Gastrocnemius medialis (tissue), 4 donors: ENCODE data around the gene PSMC5. TPM values are rescaled to one million over a fixed set of nuclear protein-coding genes. Genes with fewer than 3 reads are reported as not detected.

Source experiments
- ATAC-seq, 2 donors: fragments of 150-250 bp; one replicate each; pipeline ENCODE4 v1.9.1; 2016
- DNase-seq, 2 donors: peaks; one replicate each; pipeline ENCODE4 v3.0.0-alpha.2; 2019
- H3K27ac ChIP-seq, 4 donors: fragments of 200-600 bp; sonication (generic); 1 replicate in 1 of 4; 2 replicates in 3 of 4; pipeline ENCODE4 v1.5.1; 2016 to 2018; ENCODE audit warnings: mild to moderate bottlenecking in 2 of 4, moderate library complexity in 1 of 4
- H3K27me3 ChIP-seq, 3 donors: fragments of 200-600 bp; sonication (generic) in 2 of 3; 1 replicate in 1 of 3; 2 replicates in 2 of 3; pipeline versions ENCODE4 v1.5.1 to v1.6.0; 2016 to 2019; ENCODE audit warnings: mild to moderate bottlenecking in 1 of 3, moderate library complexity in 1 of 3
- H3K36me3 ChIP-seq, 2 donors: fragments of 200-600 bp; sonication (generic) in 1 of 2; one replicate each; pipeline ENCODE4 v1.5.1; 2017 to 2018
- H3K4me1 ChIP-seq, 2 donors: fragments of 200-600 bp; sonication (generic) in 1 of 2; one replicate each; pipeline ENCODE4 v1.5.1; 2016 to 2017; ENCODE audit warnings: mild to moderate bottlenecking in 2 of 2
- H3K4me3 ChIP-seq, 4 donors: fragments of 200-600 bp; sonication (generic) in 3 of 4; 1 replicate in 1 of 4; 2 replicates in 3 of 4; pipeline ENCODE4 v1.5.1; 2016 to 2019; ENCODE audit warnings: mild to moderate bottlenecking in 2 of 4
- H3K9me3 ChIP-seq, 3 donors: fragments of 200-600 bp; sonication (generic) in 2 of 3; 1 replicate in 1 of 3; 2 replicates in 2 of 3; pipeline ENCODE4 v1.5.1; 2016 to 2019
- POLR2A ChIP-seq, 2 donors: fragments of 450-650 bp; IDR thresholded peaks; one replicate each; pipeline ENCODE4 v1.6.1; 2017; ENCODE audit warnings: antibody characterized with exemption in 2 of 2, mild to moderate bottlenecking in 2 of 2, moderate library complexity in 2 of 2
- in situ Hi-C, 4 donors: fragments of 200-750 bp; cut with MboI; loops; one replicate each; pipeline versions ENCODE4 v1.15.0 to v1.8.0; 2017; ENCODE audit warnings: low sequenced_read_pairs in 4 of 4
- intact Hi-C: fragments of 100-400 bp; cut with DNase I; formaldehyde crosslinking; loops from one replicate; pipeline ENCODE4 v1.15.1; 2023; ENCODE audit warnings: low total_unique reads
- total RNA-seq, 4 donors: library from RNA; depleted of rRNA; stranded (reverse); fragments of >200 nt; gene quantifications; one replicate each; pipeline versions ENCODE4 v1.1.0 to v1.2.3, GENCODE V29; 2016
- TF ChIP-seq, protein P1 (sequence below), 5 experiments: fragments of 450-650 bp in 3 of 5; fragments of 200-600 bp in 2 of 5; sonication (generic) in 2 of 5; IDR thresholded peaks in 4 of 5; conservative IDR thresholded peaks in 1 of 5; 1 replicate in 4 of 5; 2 replicates in 1 of 5; pipeline ENCODE4 v1.5.1; 2016 to 2019; ENCODE audit warnings: antibody characterized with exemption in 5 of 5, mild to moderate bottlenecking in 3 of 5, moderate library complexity in 3 of 5

PSMC5 gene
- total RNA-seq, 4 donors from 2014 or later, result 103 to 153 (median 123) TPM

DNA sequence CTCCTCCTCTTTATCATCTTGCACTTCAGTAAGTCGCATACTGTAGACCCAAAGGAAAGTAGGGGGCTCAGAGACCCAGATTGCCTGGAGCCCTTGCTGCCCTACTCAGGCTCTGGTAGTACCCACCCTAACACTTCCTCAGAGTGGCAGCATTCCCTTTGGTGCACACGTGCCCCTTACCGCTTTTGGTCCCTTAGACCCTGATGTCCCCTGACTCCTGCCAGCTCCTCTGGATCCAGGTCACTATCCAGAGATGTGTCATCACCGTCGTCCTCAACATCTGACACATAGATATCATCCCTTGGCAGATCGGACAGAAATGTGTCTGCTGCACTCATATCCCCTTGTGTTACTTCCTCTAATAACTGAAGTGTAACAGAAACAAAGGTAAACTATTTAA, 5.4 kb upstream of the PSMC5 start:
- intact Hi-C loops (loop anchor here (10.0 kb wide), 1 partner anchor 683 kb away; the partner anchor contains the start of genes CEP95 and DDX5), in situ Hi-C loops (no loop called here)
- Histone ChIP-seq H3K9me3 (no peaks in the 10 kb centered on the region), H3K4me3 (no peak overlapping the region), H3K27me3 (no peaks in the 10 kb centered on the region), H3K36me3 (peaks cover 5 to 91% of the 10 kb centered on the region in 2 donors), H3K4me1 (peaks cover 13 to 16% of the 10 kb centered on the region in 2 donors), H3K27ac (peak overlapping the region; percentile 41 to 76 (median 54))
- TF ChIP-seq, protein P1, sequence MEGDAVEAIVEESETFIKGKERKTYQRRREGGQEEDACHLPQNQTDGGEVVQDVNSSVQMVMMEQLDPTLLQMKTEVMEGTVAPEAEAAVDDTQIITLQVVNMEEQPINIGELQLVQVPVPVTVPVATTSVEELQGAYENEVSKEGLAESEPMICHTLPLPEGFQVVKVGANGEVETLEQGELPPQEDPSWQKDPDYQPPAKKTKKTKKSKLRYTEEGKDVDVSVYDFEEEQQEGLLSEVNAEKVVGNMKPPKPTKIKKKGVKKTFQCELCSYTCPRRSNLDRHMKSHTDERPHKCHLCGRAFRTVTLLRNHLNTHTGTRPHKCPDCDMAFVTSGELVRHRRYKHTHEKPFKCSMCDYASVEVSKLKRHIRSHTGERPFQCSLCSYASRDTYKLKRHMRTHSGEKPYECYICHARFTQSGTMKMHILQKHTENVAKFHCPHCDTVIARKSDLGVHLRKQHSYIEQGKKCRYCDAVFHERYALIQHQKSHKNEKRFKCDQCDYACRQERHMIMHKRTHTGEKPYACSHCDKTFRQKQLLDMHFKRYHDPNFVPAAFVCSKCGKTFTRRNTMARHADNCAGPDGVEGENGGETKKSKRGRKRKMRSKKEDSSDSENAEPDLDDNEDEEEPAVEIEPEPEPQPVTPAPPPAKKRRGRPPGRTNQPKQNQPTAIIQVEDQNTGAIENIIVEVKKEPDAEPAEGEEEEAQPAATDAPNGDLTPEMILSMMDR (IDR thresholded peaks at IDR 0.05 in 4 of 5, conservative IDR thresholded peaks at IDR 0.05 in 1 of 5), result no peak
- no peak for TF ChIP-seq POLR2A (IDR thresholded peaks at IDR 0.05)
- ATAC-seq, result peak; percentile 56 to 79
- peak in 1 of 2 donors; percentile 52 for DNase-seq

DNA sequence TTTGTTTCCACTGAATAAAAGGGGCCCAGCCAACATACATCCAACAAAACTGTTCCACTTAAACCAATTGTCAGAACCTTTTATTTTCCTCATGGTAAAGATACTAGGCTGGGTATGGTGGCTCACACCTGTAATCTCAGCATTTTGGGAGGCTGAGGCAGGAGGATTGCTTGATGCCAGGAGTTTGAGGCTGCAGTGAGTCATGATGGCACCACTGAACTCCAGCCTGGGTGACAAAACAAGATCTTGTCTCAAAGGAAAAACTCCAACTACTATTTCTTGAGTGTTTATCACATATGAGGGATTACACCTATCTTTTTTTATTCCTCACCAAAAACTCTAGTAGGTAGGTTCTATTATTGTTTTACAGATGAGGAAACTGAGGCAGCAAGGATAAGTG, 4.7 kb upstream of the PSMC5 start:
- in situ Hi-C loops (no loop called here), intact Hi-C loops (loop anchor here (10.0 kb wide), 1 partner anchor 682 kb away; the partner anchor contains the start of genes CEP95 and DDX5)
- no peak for TF ChIP-seq POLR2A (IDR thresholded peaks at IDR 0.05)
- TF ChIP-seq, protein P1 (IDR thresholded peaks at IDR 0.05 in 4 of 5, conservative IDR thresholded peaks at IDR 0.05 in 1 of 5), result no peak
- Histone ChIP-seq H3K4me1 (peaks cover 13 to 16% of the 10 kb centered on the region in 2 donors), H3K27me3 (no peaks in the 10 kb centered on the region), H3K27ac (peak overlapping the region; percentile 41 to 76 (median 54)), H3K36me3 (peaks cover 5 to 84% of the 10 kb centered on the region in 2 donors), H3K9me3 (no peaks in the 10 kb centered on the region), H3K4me3 (no peak overlapping the region)
- no peak for ATAC-seq
- no peak for DNase-seq

DNA sequence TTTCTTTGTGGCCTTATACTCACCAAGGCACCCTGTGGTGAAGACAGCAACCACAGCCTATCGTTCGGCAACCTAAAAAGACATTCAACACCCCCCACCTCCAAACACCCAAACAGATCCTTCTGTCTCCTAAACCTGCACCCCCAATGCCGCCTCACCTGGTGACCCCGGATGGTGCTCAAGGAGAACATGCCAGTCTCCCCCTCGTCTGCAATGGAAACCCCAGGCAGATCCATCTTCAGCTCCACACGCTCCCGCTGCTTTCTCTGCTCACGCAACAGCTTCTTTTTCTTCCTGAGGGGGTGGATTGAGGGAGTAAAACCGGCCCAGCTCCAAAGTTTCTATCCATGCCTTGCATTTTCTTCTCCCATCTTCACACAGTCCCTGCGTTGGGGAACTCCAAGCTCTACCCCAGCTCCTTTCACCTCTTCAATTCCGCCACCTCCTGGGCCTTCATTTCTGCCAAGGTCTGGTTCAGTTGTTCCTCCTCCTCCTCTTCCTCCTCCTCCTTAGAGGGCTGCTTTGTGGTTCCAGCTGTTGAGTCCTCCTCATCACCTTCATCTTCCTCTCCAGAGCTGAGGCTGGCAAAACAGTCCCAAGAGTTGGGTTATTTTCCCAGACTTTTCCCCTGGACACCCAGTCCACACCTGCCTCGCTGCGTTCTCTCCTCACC, 3.4 kb upstream of the PSMC5 start:
- no peaks in the 10 kb centered on the region for H3K27me3 ChIP-seq
- H3K4me3 ChIP-seq, result no peak overlapping the region
- H3K36me3 ChIP-seq, result peaks cover 5 to 71% of the 10 kb centered on the region in 2 donors
- DNase-seq, result no peak
- no peak overlapping the region for H3K27ac ChIP-seq
- H3K9me3 ChIP-seq, result no peaks in the 10 kb centered on the region
- in situ Hi-C loops (no loop called here), intact Hi-C loops (loop anchor here (10.0 kb wide), 1 partner anchor 681 kb away; the partner anchor contains the start of genes CEP95 and DDX5)
- TF ChIP-seq, protein P1 (IDR thresholded peaks at IDR 0.05 in 4 of 5, conservative IDR thresholded peaks at IDR 0.05 in 1 of 5), result no peak
- no peak for TF ChIP-seq POLR2A (IDR thresholded peaks at IDR 0.05)
- H3K4me1 ChIP-seq, result peaks cover 24 to 25% of the 10 kb centered on the region in 2 donors
- no peak for ATAC-seq

DNA sequence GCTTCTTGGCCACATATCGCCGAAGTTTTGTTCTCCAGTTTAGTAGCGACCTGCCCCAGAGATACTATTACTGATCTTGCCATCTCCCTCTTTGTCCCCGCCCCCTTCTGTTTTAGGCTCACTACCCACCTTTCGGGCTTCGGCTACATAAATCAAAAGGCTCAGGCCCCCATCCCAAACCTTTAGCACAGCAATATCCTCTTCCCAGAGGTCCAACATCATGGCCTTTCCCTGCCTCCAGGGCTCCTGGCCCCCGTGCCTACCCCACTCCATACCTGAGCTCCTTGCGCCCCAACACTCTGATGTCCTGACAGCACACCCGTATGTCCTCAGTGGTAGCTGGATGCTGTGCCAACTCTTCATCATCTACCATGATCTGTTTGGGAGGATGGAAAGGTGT, 2.9 kb upstream of the PSMC5 start:
- ATAC-seq (no peak), DNase-seq (no peak)
- intact Hi-C loops (loop anchor here (10.0 kb wide), 1 partner anchor 680 kb away; the partner anchor contains the start of genes CEP95 and DDX5), in situ Hi-C loops (no loop called here)
- Histone ChIP-seq H3K9me3 (no peaks in the 10 kb centered on the region), H3K36me3 (peaks cover 5 to 70% of the 10 kb centered on the region in 2 donors), H3K4me3 (no peak overlapping the region), H3K27me3 (no peaks in the 10 kb centered on the region), H3K27ac (peak overlapping the region in 1 of 4 donors; percentile 27), H3K4me1 (peaks cover 30 to 31% of the 10 kb centered on the region in 2 donors)
- no peak for TF ChIP-seq POLR2A (IDR thresholded peaks at IDR 0.05)
- TF ChIP-seq, protein P1 (IDR thresholded peaks at IDR 0.05 in 4 of 5, conservative IDR thresholded peaks at IDR 0.05 in 1 of 5), result no peak
